ENCODE measurements around the gene SPATS2.

DNA sequence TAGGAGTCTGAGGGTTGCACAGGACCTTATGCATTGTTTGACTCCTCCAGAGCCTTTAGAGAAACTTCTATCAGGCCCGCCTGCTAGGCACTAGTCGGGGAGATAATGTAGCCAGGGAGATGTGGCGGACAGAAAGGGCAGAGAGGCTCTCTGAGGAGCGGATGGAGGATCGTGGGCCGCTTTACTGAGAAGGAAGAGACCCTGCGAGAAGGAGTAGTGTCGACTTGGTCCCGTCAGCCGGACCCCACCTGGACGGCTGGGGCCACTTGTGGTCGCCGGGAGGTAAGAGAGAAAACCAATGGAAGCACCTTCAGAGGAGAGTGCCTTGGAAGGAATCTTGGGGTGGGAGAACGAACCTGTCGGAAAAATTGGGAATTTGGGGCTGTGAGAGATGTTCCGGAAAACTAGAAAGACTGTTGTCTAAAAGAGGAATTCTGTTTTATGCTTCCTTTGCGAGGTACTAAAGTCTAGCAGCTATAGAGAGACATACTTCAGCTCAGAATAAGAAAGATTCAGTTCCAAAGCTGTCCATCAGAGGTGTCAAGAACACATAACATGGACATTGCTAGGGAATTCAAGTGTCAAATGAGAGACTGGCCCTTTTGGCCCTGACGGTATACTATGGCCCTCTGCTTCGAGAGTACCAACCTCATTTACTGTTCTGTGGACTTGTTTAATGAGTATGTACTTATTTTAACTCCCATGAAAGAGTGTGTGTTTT is 201.3 kb downstream of the SPATS2 start:
- TF ChIP-seq, protein P1, sequence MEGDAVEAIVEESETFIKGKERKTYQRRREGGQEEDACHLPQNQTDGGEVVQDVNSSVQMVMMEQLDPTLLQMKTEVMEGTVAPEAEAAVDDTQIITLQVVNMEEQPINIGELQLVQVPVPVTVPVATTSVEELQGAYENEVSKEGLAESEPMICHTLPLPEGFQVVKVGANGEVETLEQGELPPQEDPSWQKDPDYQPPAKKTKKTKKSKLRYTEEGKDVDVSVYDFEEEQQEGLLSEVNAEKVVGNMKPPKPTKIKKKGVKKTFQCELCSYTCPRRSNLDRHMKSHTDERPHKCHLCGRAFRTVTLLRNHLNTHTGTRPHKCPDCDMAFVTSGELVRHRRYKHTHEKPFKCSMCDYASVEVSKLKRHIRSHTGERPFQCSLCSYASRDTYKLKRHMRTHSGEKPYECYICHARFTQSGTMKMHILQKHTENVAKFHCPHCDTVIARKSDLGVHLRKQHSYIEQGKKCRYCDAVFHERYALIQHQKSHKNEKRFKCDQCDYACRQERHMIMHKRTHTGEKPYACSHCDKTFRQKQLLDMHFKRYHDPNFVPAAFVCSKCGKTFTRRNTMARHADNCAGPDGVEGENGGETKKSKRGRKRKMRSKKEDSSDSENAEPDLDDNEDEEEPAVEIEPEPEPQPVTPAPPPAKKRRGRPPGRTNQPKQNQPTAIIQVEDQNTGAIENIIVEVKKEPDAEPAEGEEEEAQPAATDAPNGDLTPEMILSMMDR (conservative IDR thresholded peaks at IDR 0.05 in 1 of 2, IDR thresholded peaks at IDR 0.05 in 1 of 2; ENCODE audit: low read depth in 1 of 2, low read length in 2 of 2): no peak
- no peak for TF ChIP-seq EZH2 (IDR thresholded peaks at IDR 0.05; ENCODE audit: low read length, missing control alignments)
